OCI-LY3 (cell line): ENCODE data around the gene RFPL1.
"Not testable (repeated sequence)": the region's sequence is repeated elsewhere in the genome, so short reads cannot be mapped to it uniquely, and the experiment has no call there.

Experiments
- H2AFZ ChIP-seq: fragments of 200-600, 300-600 bp; shearing (Covaris generic); 2 replicates; pipeline ENCODE4 v1.6.0; 2014; ENCODE audit warnings: antibody characterized with exemption, low read depth, low read length
- H3K27ac ChIP-seq: fragments of 200-600, 300-600 bp; sonication (generic); 2 replicates; pipeline ENCODE4 v1.5.1; 2014; ENCODE audit warnings: mild to moderate bottlenecking, low read length, moderate library complexity, mixed read lengths
- H3K27me3 ChIP-seq: fragments of 200-600, 300-600 bp; sonication (generic); 2 replicates; pipeline ENCODE4 v1.6.1; 2014; ENCODE audit warnings: low read depth, low read length, mixed read lengths
- H3K36me3 ChIP-seq: fragments of 200-600, 300-600 bp; sonication (generic); replicated peaks from 2 replicates; pipeline ENCODE3; 2014; ENCODE audit warnings: low read depth, low read length, mixed read lengths
- H3K4me1 ChIP-seq: fragments of 300-600, 200-600 bp; sonication (generic); 2 replicates; pipeline ENCODE4 v1.6.1; 2014; ENCODE audit warnings: low read length, mixed read lengths
- H3K4me2 ChIP-seq: fragments of 200-600, 300-600 bp; sonication (generic); 2 replicates; pipeline ENCODE4 v1.6.1; 2014; ENCODE audit warnings: low read length, mixed read lengths
- H3K4me3 ChIP-seq: fragments of 300-600, 200-600 bp; sonication (generic); 2 replicates; pipeline ENCODE4 v1.5.1; 2014; ENCODE audit warnings: antibody characterized with exemption, mild to moderate bottlenecking, low read length, moderate library complexity
- H3K79me2 ChIP-seq: fragments of 300-600, 200-600 bp; shearing (Covaris generic); 2 replicates; pipeline ENCODE4 v1.6.1; 2014; ENCODE audit warnings: mild to moderate bottlenecking, low read length, mixed read lengths
- H3K9ac ChIP-seq: fragments of 300-600, 200-600 bp; shearing (Covaris generic); 2 replicates; pipeline ENCODE4 v1.6.0; 2014; ENCODE audit warnings: mild to moderate bottlenecking, low read length, moderate library complexity
- H3K9me3 ChIP-seq: fragments of 200-600, 300-600 bp; shearing (Covaris generic); 2 replicates; pipeline ENCODE4 v1.6.1; 2014; ENCODE audit warnings: low read length, mixed read lengths; ENCODE audit not compliant: insufficient read depth
- H4K20me1 ChIP-seq: fragments of 200-600, 300-600 bp; sonication (generic); 2 replicates; pipeline ENCODE4 v1.6.1; 2016; ENCODE audit warnings: low read length, mixed read lengths; ENCODE audit not compliant: insufficient read depth
- CTCF ChIP-seq: fragments of 200-600, 300-600 bp; sonication (generic); IDR thresholded peaks from 2 replicates; pipeline ENCODE4 v1.5.1; 2014; ENCODE audit warnings: antibody characterized with exemption, low read length, low read depth
- EZH2phosphoT487 ChIP-seq: fragments of 200-600 bp; shearing (Covaris generic); IDR thresholded peaks from 2 replicates; pipeline ENCODE4 v1.6.1; 2018; ENCODE audit warnings: antibody characterized with exemption, mixed run types, low read depth

The RFPL1 gene

GRCh38 chr22:29438283-29438682, at the start of gene RFPL1:
RFPL1 (plus strand) TSS chr22:29438583.
- not testable (repeated sequence) for H3K4me3 ChIP-seq, H3K27ac ChIP-seq, H4K20me1 ChIP-seq, H2AFZ ChIP-seq, H3K4me1 ChIP-seq, H3K79me2 ChIP-seq, H3K9ac ChIP-seq, H3K36me3 ChIP-seq, H3K9me3 ChIP-seq, H3K4me2 ChIP-seq
- peaks cover 35% of the 10 kb centered on the region for H3K27me3 ChIP-seq

- peak overlapping the region; percentile 87 for H3K4me2 ChIP-seq
- no peaks in the 10 kb centered on the region for H3K27me3 ChIP-seq
- peaks cover 61% of the 10 kb centered on the region for H3K4me1 ChIP-seq
- H4K20me1 ChIP-seq, result peaks cover 19% of the 10 kb centered on the region
- H3K4me3 ChIP-seq, result peak overlapping the region; percentile 87
- 0 out of 2 replicates have a peak overlapping the region, but pooled peaks have one; percentile 15 for H3K27ac ChIP-seq
- TF ChIP-seq CTCF (no peak), EZH2phosphoT487 (no peak)
- H3K36me3 ChIP-seq, result peaks cover 14% of the 10 kb centered on the region
- H3K9ac ChIP-seq, result peak overlapping the region; percentile 72
- H3K79me2 ChIP-seq, result peaks cover 43% of the 10 kb centered on the region
- no peaks in the 10 kb centered on the region for H3K9me3 ChIP-seq
- H2AFZ ChIP-seq, result peak overlapping the region; percentile 81
Measured at GRCh38 chr22:29388759-29389090, 49.7 kb upstream of the RFPL1 start.

GRCh38 chr22:29390270-29390669, 48.1 kb upstream of the RFPL1 start:
- no peak for TF ChIP-seq EZH2phosphoT487
- no peak for TF ChIP-seq CTCF
- peaks cover 4% of the 10 kb centered on the region for H4K20me1 ChIP-seq
- no peaks in the 10 kb centered on the region for H3K9me3 ChIP-seq
- no peak overlapping the region for H3K4me2 ChIP-seq
- peaks cover under 1% of the 10 kb centered on the region for H3K36me3 ChIP-seq
- H3K27me3 ChIP-seq, result no peaks in the 10 kb centered on the region
- no peak overlapping the region for H3K27ac ChIP-seq
- peaks cover 62% of the 10 kb centered on the region for H3K4me1 ChIP-seq
- H2AFZ ChIP-seq, result no peak overlapping the region
- H3K9ac ChIP-seq, result no peak overlapping the region
- H3K79me2 ChIP-seq, result peaks cover 28% of the 10 kb centered on the region
- H3K4me3 ChIP-seq, result no peak overlapping the region

GRCh38 chr22:29391546-29391945, 46.8 kb upstream of the RFPL1 start:
- no peaks in the 10 kb centered on the region for H3K9me3 ChIP-seq

More at GRCh38 chr22:29391546-29391945, 46.8 kb upstream of the RFPL1 start:
- Histone ChIP-seq H4K20me1 (no peaks in the 10 kb centered on the region), H3K4me3 (no peak overlapping the region), H3K79me2 (peaks cover 18% of the 10 kb centered on the region), H3K27me3 (0 out of 2 replicates have a peak, but pooled peaks cover 2% of the 10 kb centered on the region), H3K4me2 (no peak overlapping the region), H3K4me1 (peaks cover 49% of the 10 kb centered on the region), H3K36me3 (no peaks in the 10 kb centered on the region), H2AFZ (no peak overlapping the region), H3K27ac (no peak overlapping the region), H3K9ac (no peak overlapping the region)
- TF ChIP-seq CTCF (no peak), EZH2phosphoT487 (no peak)
